Adrenal gland (tissue), 5 donors: Measurements from ENCODE around the gene PRPF8.

Source experiments
- CTCF ChIP-seq, 6 experiments: fragments of 450-650 bp in 4 of 6; fragments of 200-600 bp in 2 of 6; sonication (generic) in 1 of 6; IDR thresholded peaks; 1 replicate in 5 of 6; 2 replicates in 1 of 6; pipeline versions ENCODE4 v1.5.1 to v1.8.0; 2016 to 2021; ENCODE audit warnings: antibody characterized with exemption in 6 of 6, mild to moderate bottlenecking in 2 of 6, moderate library complexity in 1 of 6
- POLR2A ChIP-seq, 2 donors: fragments of 450-650 bp; IDR thresholded peaks; one replicate each; pipeline ENCODE4 v1.6.1; 2017; ENCODE audit warnings: antibody characterized with exemption in 2 of 2, mild to moderate bottlenecking in 2 of 2, moderate library complexity in 1 of 2
- donor health status: DM: no; HTN: no; CAD: no.

GRCh38 chr17:1727876-1728630, 43.4 kb upstream of the PRPF8 start:
- TF ChIP-seq CTCF (IDR thresholded peaks at IDR 0.05), result no peak
- no peak for TF ChIP-seq POLR2A (IDR thresholded peaks at IDR 0.05)
